ENCODE results near the gene NET1.
A peak's percentile ranks its signal among the peaks of the same experiment; 100 is the strongest.
"Not testable (repeated sequence)": the region's sequence is repeated elsewhere in the genome, so short reads cannot be mapped to it uniquely, and the experiment has no call there.

The NET1 gene

GRCh38 chr10:5396556-5397300, 15.6 kb upstream of the NET1 start:
- no peak for DNase-seq (ENCODE audit: low read depth)

GRCh38 chr10:5399332-5399731, 13.0 kb upstream of the NET1 start:
- no peak for DNase-seq (ENCODE audit: low read depth)

GRCh38 chr10:5400468-5401240, 11.7 kb upstream of the NET1 start:
- no peak for DNase-seq (ENCODE audit: low read depth)

GRCh38 chr10:5402798-5403197, 9.6 kb upstream of the NET1 start:
- no peak for DNase-seq (ENCODE audit: low read depth)

- no peak for DNase-seq (ENCODE audit: low read depth)
Measured at GRCh38 chr10:5404208-5405041, 7.9 kb upstream of the NET1 start, which contains the start of gene TUBAL3. Gene TUBAL3 (minus strand): TSS chr10:5404828. CDS start chr10:5404792, 36 bp downstream.

- no peak for DNase-seq (ENCODE audit: low read depth)
Measured at GRCh38 chr10:5406918-5407317, 5.4 kb upstream of the NET1 start.

- DNase-seq (ENCODE audit: low read depth) = not testable (repeated sequence)
Measured at GRCh38 chr10:5410787-5411186, 1.6 kb upstream of the NET1 start.

- peak; percentile 67 for DNase-seq (ENCODE audit: low read depth)
Measured at GRCh38 chr10:5411941-5412276, 448 bp upstream of the NET1 start.

- peak; percentile 54 for DNase-seq (ENCODE audit: low read depth)
Measured at GRCh38 chr10:5413012-5413938, 918 bp downstream of the NET1 start.

- peak; percentile 16 for DNase-seq (ENCODE audit: low read depth)
Measured at GRCh38 chr10:5416981-5417380, 4.6 kb downstream of the NET1 start.

- DNase-seq (ENCODE audit: low read depth) = no peak
Measured at GRCh38 chr10:5418584-5418983, 6.2 kb downstream of the NET1 start.

- no peak for DNase-seq (ENCODE audit: low read depth)
Measured at GRCh38 chr10:5419466-5420094, 7.2 kb downstream of the NET1 start.

GRCh38 chr10:5423771-5424170, 11.4 kb downstream of the NET1 start:
- DNase-seq (ENCODE audit: low read depth) = peak; percentile 75

- no peak for DNase-seq (ENCODE audit: low read depth)
Measured at GRCh38 chr10:5424751-5425150, 12.4 kb downstream of the NET1 start.

GRCh38 chr10:5428133-5428532, 15.8 kb downstream of the NET1 start:
- no peak for DNase-seq (ENCODE audit: low read depth)

- DNase-seq (ENCODE audit: low read depth) = peak; percentile 63
Measured at GRCh38 chr10:5433182-5433581, 20.8 kb downstream of the NET1 start.

- peak; percentile 58 for DNase-seq (ENCODE audit: low read depth)
Measured at GRCh38 chr10:5434017-5434753, 21.8 kb downstream of the NET1 start.

- no peak for DNase-seq (ENCODE audit: low read depth)
Measured at GRCh38 chr10:5435328-5435727, 23.0 kb downstream of the NET1 start.

GRCh38 chr10:5440206-5440605, 27.8 kb downstream of the NET1 start:
- no peak for DNase-seq (ENCODE audit: low read depth)

- no peak for DNase-seq (ENCODE audit: low read depth)
Measured at GRCh38 chr10:5441106-5441505, 28.7 kb downstream of the NET1 start.

Measured in fibroblast of gingiva (primary cell).